ENCODE results near the gene SIPA1L3. TPM values are rescaled to one million over a fixed set of nuclear protein-coding genes. Genes with fewer than 3 reads are reported as not detected.
A peak's percentile ranks its signal among the peaks of the same experiment; 100 is the strongest.

The SIPA1L3 gene
- total RNA-seq, 1 experiment from 2014 or later = 125 TPM

- peaks cover 15% of the 10 kb centered on the region for H3K4me1 Mint-ChIP-seq (ENCODE audit: low read depth, unreplicated experiment)
- CTCF ChIA-PET = no interaction called here
- peaks cover 2% of the 10 kb centered on the region; the same call in 1 of the 2 replicates for H3K36me3 ChIP-seq (ENCODE audit: control insufficient read depth, insufficient read depth, low read length)
- no peak overlapping the region for H3K27ac Mint-ChIP-seq (ENCODE audit: unreplicated experiment)
- H3K4me1 ChIP-seq = no peaks in the 10 kb centered on the region; the same call in 1 of the 2 replicates
- no peak for DNase-seq
- no peak overlapping the region for H3K4me3 ChIP-seq (ENCODE audit: low read depth, low read length)
- H3K27me3 Mint-ChIP-seq (ENCODE audit: insufficient read depth, unreplicated experiment) = no peaks in the 10 kb centered on the region
- peaks cover 9% of the 10 kb centered on the region for H3K9me3 Mint-ChIP-seq (ENCODE audit: unreplicated experiment)
- H3K4me3 Mint-ChIP-seq (ENCODE audit: unreplicated experiment) = no peak overlapping the region
- no peaks in the 10 kb centered on the region for H3K27me3 ChIP-seq (replicated peaks; ENCODE audit: control insufficient read depth, insufficient read depth, low read length)
- intact Hi-C loops (cut with micrococcal nuclease; ENCODE audit: unreplicated experiment) = no loop called here
- H3K9me3 ChIP-seq = no peaks in the 10 kb centered on the region
- TF ChIP-seq, protein P1, sequence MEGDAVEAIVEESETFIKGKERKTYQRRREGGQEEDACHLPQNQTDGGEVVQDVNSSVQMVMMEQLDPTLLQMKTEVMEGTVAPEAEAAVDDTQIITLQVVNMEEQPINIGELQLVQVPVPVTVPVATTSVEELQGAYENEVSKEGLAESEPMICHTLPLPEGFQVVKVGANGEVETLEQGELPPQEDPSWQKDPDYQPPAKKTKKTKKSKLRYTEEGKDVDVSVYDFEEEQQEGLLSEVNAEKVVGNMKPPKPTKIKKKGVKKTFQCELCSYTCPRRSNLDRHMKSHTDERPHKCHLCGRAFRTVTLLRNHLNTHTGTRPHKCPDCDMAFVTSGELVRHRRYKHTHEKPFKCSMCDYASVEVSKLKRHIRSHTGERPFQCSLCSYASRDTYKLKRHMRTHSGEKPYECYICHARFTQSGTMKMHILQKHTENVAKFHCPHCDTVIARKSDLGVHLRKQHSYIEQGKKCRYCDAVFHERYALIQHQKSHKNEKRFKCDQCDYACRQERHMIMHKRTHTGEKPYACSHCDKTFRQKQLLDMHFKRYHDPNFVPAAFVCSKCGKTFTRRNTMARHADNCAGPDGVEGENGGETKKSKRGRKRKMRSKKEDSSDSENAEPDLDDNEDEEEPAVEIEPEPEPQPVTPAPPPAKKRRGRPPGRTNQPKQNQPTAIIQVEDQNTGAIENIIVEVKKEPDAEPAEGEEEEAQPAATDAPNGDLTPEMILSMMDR (IDR thresholded peaks at IDR 0.05; ENCODE audit: insufficient read depth in 1 of 2, low read depth in 1 of 2, low read length in 1 of 2, severe bottlenecking in 1 of 2, unreplicated experiment in 1 of 2) = no peak
- H3K36me3 Mint-ChIP-seq (ENCODE audit: insufficient read depth, unreplicated experiment) = peaks cover 70% of the 10 kb centered on the region
- POLR2A ChIA-PET = no interaction called here
- BruUV-seq (replicated peaks) = no TSS peak
These were observed 125.9 kb downstream of the SIPA1L3 start for GRCh38 chr19:38032951-38033350.

DNA sequence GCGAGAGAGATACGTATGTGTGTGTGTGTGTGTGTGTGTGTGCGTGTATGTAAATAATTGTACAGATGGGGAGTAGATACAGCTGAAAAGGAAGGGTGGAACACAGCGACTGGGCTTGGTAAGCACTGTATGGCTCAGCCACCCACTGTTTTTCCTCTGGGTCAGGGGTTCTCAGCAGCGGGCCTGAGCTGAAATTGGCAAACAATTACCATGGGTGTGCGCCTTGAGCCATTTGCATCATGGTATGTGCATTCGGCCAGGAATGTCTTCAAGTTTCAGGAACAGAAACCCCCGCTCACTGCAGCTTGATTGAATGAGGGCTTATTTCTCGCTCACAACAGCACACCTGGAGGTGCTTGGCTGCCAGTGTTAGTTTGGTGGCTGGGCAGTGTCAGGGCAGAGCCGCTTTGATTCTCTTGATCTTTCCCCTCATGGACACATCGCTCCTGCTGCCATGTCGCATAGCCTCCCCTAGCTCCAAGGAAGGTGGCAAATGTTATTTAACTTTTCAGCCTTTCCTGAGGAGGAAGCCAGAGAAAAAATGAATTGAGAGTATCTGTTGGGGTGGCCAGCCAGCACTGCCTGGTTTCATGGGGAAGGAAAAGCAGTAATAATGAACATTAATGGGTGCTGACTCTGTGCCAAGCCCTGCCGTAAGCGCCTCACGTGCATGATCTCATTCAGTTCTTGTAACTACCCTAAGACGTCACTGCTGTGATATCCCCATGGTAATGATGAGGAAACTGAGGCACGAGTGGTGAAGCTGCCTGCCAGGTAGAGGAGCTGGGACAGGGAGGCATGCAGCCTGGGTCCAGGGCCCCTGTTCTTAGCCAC is 126.9 kb downstream of the SIPA1L3 start:
- H3K9me3 Mint-ChIP-seq (ENCODE audit: unreplicated experiment) = peaks cover 9% of the 10 kb centered on the region
- H3K4me3 Mint-ChIP-seq (ENCODE audit: unreplicated experiment) = no peak overlapping the region
- no TSS peak for BruUV-seq (replicated peaks)
- peaks cover 15% of the 10 kb centered on the region for H3K4me1 Mint-ChIP-seq (ENCODE audit: low read depth, unreplicated experiment)
- Histone ChIP-seq H3K4me3 (ENCODE audit: low read depth, low read length) (no peak overlapping the region), H3K36me3 (ENCODE audit: control insufficient read depth, insufficient read depth, low read length) (peaks cover 2% of the 10 kb centered on the region; the same call in 1 of the 2 replicates), H3K4me1 (no peaks in the 10 kb centered on the region; the same call in 1 of the 2 replicates), H3K27me3 (replicated peaks; ENCODE audit: control insufficient read depth, insufficient read depth, low read length) (no peaks in the 10 kb centered on the region), H3K9me3 (no peaks in the 10 kb centered on the region)
- TF ChIP-seq, protein P1 (IDR thresholded peaks at IDR 0.05; ENCODE audit: insufficient read depth in 1 of 2, low read depth in 1 of 2, low read length in 1 of 2, severe bottlenecking in 1 of 2, unreplicated experiment in 1 of 2) = no peak
- no peaks in the 10 kb centered on the region for H3K27me3 Mint-ChIP-seq (ENCODE audit: insufficient read depth, unreplicated experiment)
- H3K36me3 Mint-ChIP-seq (ENCODE audit: insufficient read depth, unreplicated experiment) = peaks cover 66% of the 10 kb centered on the region
- H3K27ac Mint-ChIP-seq (ENCODE audit: unreplicated experiment) = no peak overlapping the region
- POLR2A ChIA-PET = interaction anchor here (0.6 kb wide), 1 partner anchor 50 kb away, joined by 10 read pairs; no protein-coding TSS in a partner anchor
- CTCF ChIA-PET = no interaction called here
- DNase-seq = no peak
- intact Hi-C loops (cut with micrococcal nuclease; ENCODE audit: unreplicated experiment) = no loop called here

DNA sequence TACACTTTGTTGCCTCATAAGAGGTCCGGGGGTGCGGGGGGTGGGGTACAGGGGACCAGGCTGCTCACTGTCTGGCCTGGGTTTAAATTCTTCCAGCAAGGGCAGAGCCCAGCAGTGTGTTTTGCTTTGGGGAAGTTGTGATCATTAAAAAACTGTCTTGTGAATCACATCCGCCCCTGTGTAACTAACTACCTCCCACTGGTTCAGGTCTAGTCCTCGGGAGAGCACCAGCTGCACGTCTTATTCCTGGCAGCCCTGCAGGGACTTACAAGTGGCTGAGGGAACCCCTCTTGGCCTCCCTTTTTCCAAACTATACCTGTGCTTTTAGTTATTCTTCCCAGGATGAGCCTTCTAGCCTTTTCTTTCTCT is 127.5 kb downstream of the SIPA1L3 start:
- ChIA-PET CTCF (no interaction called here), POLR2A (no interaction called here)
- H3K4me3 ChIP-seq (ENCODE audit: low read depth, low read length) = no peak overlapping the region
- TF ChIP-seq, protein P1 (IDR thresholded peaks at IDR 0.05; ENCODE audit: insufficient read depth in 1 of 2, low read depth in 1 of 2, low read length in 1 of 2, severe bottlenecking in 1 of 2, unreplicated experiment in 1 of 2) = no peak
- Mint-ChIP-seq H3K27me3 (ENCODE audit: insufficient read depth, unreplicated experiment) (no peaks in the 10 kb centered on the region), H3K9me3 (ENCODE audit: unreplicated experiment) (peaks cover 9% of the 10 kb centered on the region), H3K36me3 (ENCODE audit: insufficient read depth, unreplicated experiment) (peaks cover 60% of the 10 kb centered on the region), H3K4me1 (ENCODE audit: low read depth, unreplicated experiment) (peaks cover 15% of the 10 kb centered on the region), H3K4me3 (ENCODE audit: unreplicated experiment) (no peak overlapping the region), H3K27ac (ENCODE audit: unreplicated experiment) (peak overlapping the region; percentile 5)
- intact Hi-C loops (cut with micrococcal nuclease; ENCODE audit: unreplicated experiment) = no loop called here
- BruUV-seq (replicated peaks) = no TSS peak
- DNase-seq = no peak
- no peaks in the 10 kb centered on the region for H3K9me3 ChIP-seq
- no peaks in the 10 kb centered on the region; the same call in 1 of the 2 replicates for H3K4me1 ChIP-seq
- H3K27me3 ChIP-seq (replicated peaks; ENCODE audit: control insufficient read depth, insufficient read depth, low read length) = no peaks in the 10 kb centered on the region
- peaks cover 2% of the 10 kb centered on the region; the same call in 1 of the 2 replicates for H3K36me3 ChIP-seq (ENCODE audit: control insufficient read depth, insufficient read depth, low read length)
